HG02885 (cell line): ENCODE data around the gene FOSL2.

Experiments used
- ATAC-seq: cut with Tn5 transposase; IDR thresholded peaks from one replicate; pipeline ENCODE4 v1.9.1; 2021; ENCODE audit warnings: mild to moderate bottlenecking; ENCODE audit not compliant: unreplicated experiment, poor library complexity

Gene FOSL2

DNA sequence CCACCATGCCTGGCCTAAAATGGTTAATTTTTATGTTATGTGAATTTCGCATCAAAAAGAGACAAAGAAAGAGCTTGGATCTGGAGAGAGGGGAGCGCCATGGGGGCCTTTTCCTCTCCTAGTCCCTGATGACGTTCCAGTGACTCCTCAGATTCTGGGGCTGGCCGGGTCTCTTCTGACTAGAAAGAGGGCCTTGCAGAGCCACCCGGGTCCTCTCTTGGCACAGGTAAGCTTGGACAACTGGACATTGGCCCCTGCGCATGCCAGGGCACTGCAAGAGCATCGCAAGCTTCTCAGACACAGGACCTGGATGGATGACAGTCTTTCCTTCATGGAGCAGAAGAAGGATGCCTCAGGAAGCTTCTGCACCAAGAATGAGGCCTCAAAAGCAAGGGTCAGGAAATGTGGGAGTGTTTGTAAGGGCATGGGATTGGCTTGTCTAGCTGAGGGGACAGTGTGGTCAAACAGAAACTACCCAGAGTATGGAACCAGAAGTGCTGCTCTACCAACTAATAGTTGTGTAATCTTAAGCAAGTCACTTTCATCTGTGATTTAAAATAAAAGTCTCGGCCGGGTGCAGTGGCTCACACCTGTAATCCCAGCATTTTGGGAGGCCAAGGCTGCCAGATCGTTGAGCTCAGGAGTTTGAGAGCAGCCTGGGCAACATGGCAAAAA lies 35.2 kb downstream of the FOSL2 start:
- ATAC-seq = no peak

DNA sequence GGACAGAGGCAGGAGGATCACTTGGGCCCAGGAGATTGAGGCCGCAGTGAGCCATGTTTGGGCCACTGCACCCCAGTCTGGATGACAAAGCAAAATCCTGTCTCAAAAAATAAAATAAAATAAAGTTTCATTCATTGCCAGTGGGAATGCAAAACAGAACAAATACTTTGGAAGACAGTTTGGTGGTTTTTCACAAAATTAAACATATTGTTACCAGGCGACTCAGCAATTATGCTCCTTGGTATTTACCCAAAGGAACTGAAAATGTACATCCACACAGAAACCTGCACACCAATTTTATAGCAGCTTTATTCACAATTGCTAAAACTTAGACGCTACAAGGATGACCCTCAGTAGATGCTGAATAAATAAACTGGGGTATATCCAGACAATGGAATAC lies 35.8 kb downstream of the FOSL2 start:
- no peak for ATAC-seq

DNA sequence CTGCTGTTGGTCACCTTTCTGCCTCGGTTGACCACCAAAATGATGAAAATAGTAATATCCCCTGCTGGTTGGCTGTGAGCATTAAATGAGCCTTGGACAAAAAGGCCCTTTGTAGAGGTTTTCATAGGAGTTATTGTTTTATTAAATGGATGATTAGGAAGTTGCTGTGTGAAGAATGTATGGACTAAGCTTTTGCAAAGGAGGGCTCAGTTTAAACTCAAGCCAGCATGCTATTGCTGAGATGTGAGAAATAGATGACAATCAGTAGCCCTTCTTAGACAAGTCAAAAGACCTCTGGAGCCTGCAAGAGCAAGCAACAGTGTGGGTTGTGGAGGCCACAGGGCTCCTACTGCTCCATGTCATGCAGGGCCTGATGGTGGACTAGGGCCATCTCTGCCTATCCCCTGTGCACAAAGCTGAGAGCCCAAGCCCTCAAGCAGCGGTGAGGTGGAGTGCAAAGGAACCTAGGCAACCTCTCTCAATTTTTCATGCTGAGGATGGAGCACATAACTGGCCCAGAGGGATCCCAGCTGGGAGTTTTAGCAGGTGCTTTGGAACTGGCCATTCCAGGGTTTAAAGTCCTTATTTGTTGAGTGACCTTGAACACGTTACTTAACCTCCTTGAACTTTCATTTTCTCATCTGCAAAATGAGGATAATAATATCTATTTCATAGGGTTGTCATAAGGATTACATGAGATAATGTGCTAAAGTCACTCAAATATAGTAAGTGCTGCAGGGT lies 37.1 kb downstream of the FOSL2 start:
- no peak for ATAC-seq

DNA sequence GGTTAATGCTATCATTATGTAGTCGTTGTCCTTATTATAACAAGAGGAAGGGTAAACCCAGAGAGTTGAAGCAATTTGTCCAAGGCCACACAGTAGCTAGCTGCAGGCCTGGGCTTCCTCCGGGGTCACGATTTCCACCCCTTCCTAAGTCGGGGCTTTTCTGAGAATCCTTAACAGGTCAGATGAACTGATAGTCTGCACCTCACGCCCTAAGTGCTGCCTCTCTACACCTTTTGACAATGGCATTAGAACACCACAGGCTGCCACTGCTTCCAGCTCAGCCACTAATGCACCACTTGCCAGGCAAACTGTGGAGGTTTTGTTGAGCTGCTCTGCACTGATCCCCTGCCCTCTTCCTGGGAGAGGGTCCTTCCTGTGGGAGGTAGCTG lies 37.7 kb downstream of the FOSL2 start:
- no peak for ATAC-seq

DNA sequence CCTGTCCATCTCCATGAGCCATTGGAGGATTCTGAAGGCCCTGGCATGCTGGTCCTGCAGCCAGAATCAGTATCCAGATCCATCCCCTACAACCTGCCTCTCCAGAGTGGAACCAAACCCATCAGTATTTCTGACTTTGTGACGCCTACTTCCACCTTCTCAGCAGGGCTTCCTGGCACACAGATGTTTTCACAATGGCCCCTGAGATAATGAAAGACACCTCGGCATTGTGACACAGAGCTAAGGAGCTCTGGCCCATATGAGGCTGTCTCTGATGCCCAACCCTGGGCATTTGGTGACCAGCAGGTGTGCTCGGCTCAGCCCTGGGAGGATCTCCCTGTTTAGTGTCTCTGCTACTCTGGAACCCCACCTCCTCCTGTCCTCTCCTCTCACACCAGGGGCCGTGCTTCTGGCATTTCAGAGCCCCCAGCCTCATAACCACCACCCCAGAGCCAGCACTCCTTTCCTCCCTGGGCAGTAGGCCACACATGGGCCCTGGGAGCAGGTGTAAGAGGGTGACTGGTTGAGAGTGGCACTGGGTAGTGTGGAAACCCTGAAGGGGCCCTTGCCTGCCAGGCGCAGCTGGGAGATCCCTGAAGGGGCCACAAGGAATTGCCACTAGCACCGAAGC lies 38.2 kb downstream of the FOSL2 start:
- ATAC-seq = no peak

DNA sequence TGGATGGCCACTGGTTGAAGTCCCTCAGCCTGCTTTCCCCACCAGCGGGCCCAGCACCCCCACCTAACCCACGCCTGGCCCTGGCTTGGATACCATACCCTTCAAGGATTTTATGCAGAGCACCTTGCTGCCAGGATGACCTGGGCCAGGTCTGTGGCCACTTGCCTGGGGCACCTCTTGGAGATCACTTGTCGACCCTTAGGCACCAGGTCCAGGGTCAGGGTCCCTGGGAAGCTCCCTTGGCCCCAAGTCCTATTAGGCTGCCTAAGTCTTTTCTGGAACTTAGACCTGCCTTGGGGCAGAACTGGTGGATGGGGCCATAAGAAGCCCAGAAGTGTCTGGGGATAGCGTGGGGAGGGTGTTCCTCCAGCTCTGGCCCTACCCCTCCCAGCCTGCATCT lies 39.1 kb downstream of the FOSL2 start:
- ATAC-seq = no peak

DNA sequence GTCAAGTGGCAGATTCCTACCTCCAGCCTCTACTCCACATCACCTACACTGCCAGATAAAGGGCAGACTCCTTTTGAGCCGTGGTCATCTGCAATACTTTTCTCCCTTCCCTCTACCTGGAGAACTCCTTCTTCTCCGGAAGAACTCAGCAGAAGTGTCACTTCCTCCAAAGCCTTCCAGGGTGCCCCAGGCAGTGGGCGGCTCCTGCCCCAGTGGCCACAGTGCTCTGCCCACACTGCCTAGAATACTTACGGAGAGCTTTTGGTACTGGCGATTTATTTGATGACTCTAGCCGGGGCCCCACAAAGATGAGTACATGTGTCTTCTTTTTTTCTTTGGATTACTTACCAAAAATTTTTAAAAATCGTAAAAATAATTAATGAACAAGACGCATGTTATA lies 39.7 kb downstream of the FOSL2 start:
- ATAC-seq = no peak

DNA sequence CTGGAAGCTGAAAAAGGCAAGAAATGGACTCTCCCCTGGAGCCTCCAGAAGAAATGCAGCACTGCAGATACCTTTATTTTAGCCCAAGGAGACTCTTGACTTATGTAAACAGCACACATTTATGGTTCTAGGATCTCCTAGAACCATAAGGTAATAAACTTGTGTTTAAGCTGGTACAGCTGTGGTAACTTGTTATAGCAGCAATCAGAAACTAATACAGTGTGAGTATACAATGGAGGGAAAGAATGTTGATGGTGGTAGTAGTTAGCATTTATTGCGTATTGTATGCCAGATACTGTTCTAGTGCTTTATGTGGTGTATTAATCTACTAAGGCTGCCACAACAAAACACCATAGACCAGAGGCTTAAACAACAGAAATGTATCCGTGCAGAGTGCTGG lies 40.6 kb downstream of the FOSL2 start:
- ATAC-seq = no peak

DNA sequence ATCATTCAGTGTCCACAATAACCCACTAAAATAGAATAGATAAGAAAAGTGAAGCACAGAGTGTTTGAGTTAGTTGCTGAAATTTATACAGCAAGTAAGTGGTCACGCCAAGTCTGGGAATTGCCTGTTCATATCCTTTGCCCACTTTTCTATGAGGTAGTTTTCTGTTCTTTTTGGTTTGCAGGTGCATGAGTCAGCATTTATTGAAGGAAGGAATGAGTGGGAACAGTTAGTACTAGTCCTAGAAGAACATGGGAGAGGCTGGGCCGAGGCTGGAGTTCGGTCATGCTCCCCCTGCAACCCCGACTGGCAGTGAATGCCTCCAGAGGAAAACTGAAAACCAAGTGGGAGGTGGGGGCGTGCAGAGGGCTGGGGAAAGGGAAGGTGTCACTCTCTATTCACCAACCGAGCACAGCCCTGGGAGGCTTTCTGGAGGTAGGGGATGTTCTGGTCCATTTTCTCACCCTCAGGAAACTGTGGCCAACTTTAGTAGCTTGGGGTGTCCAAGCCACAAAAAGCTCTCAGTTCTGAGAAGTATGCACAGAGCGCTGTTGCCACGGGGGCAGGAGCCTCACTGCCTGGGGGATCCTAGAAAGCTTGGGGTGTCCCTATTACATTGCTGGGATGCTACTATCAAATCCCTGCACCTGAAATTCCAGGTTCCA lies 41.4 kb downstream of the FOSL2 start:
- ATAC-seq = no peak

DNA sequence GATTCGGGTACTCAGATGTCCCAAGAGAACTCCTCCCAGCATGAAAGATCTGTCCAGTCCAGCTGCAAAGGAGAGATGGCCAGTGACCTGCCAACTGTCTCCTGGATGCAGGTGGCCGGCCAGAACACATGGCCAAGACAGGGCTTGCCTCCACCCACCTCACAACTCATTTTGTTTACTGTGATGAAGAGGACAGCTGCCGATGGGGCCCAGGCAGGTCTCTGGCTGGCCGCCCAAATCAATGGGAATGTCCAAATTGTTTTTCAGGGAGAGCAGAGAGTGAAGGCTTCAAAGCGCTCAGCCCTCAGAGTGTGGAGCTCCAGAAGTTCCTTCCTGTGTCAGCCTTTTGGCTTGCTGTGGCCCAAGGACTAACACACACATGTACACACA lies 41.9 kb downstream of the FOSL2 start:
- no peak for ATAC-seq

DNA sequence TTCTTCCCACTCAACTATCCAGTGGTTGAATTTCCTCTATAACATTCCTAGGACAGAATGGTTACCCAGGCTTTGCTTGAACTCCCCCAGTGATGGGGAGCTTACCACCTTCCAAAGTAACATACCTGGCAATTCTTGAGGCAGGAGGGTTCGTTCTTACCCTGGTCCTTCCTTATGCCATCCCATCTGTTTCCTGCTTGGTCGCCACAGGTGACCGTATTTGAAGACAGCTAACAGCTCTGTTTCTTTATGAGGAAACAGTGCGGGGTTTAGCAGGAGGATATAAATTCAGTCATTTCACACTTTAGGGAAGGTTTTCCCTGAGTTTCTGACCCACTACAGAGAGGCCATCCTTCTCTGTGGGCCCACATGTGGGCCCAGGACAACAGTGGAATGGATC lies 42.6 kb downstream of the FOSL2 start:
- no peak for ATAC-seq

DNA sequence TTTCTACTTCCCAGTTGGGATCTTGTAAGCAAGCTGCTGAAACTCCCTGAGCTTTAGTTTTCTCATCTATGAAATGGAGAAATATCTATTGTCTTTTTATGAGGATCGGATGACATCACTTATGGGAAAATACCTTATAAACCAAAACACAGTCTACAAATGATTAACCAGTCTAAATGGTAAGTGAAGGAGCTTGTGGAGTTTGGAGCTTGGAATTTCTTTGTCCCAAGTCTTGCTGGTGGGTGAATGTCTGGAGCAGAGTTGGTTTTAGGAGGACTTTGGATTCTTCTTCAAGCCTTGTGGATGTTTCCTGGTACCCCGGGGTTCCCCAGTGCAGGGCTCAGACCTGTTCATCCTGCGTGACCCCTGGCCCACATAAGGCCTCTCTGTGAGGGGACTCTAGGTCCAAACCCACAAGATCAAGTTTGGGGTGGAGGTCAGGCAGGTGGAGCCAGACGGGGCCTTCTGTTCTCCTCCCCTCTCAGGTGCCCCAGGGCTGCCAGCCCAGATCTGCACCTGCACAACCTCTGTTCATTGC lies 43.2 kb downstream of the FOSL2 start:
- no peak for ATAC-seq

DNA sequence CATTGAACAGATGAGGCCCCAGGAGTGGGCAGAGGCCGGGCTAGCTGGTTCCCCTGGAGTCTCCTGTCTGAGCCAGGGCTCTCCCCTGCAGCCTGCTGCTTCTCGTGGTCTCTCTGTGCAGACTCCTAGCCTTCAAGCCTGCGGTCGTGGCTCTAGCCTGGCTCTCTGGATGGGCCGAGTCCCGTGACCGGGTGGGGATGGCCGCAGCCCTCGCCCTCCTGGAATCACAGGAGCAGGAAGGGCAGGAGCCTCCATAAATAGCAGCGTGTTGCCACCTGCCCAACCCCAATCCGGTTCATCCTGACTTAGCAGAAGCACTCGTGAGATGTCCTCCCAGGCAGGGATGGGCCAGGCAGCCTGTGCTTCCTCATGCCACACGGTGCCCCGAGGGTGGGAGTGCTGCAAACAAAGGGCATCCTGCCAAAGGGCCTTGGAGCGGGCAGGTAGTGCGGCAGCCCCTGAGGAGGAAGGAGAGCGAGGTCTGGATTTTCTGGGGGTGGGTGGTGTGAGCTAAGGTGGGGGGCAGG lies 43.9 kb downstream of the FOSL2 start:
- no peak for ATAC-seq

DNA sequence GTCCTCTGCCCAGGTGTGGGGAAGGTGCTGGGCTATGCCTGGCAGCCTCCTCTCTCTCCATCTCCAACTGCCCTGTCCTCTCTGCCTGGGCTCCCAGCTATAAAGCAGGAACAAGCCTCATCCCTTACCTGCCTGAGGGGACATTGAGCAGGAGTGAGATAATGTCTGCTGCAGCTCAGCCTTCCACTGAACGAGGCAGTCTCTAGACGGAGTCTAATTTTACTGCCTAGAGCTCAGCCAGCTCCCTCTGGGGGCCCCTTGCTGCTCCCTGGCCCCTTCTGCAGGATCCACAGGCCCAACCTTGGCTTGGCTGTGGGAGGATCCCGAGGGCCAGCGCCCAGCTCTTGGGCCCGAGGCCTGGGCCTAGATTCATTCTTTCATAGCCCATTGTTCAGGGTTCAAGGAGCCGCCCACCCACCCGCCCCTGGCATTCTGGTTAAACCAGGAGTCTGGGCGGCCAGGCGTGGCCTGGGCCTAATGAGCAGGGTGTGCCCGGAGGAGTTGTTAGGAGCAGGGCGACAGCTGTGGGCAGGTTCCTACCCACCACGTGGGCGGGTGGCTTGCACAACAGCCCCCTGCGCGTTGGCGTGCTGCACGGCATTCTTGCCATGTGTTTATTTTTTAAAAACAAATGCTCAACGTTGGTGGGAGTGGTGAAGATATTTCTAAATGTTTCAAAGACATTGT lies 44.6 kb downstream of the FOSL2 start:
- no peak for ATAC-seq

DNA sequence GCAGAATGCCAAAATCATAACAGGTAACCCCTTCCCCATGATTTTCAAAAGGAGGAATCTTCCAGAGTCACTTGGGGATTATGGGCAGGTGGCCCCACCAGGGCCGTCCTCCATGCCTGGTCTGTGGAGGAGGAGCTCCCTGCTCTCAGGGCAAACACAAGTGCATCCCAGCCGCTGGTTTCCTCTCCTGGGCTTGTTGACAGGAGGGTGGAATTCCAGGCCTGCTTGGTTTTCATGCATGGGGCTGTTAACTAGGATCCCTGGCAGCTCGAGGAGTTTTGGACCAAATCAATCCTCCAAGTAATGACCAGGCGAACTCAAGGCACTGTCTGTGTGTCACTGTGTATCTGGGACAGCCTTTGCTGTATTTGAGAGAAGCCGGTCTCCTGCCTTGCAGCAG lies 45.3 kb downstream of the FOSL2 start:
- no peak for ATAC-seq

DNA sequence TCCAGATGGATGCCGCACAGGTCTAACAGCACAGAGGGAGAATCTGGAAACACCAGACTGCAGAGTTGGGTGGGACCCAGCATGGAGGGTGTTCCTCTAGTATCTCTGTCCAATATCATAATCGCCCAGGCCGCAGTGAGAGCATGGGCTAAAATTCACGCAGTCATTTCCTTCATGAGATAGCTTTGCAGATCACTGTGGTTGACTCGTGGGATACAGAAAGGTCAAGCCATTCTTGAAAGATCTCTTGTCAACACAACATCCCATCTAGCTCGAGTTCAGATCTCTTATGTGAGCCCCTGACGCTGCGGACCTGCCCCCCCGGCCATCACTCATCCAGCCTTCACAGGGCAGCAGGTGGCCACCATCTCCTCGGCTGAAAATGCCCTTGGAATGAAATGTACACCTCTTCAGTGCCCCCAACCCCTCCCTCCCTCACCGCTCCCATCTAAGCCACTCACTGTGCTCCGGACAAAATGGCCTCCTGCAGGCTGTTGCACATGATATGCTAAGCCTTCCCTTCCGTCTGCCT lies 45.9 kb downstream of the FOSL2 start:
- no peak for ATAC-seq

DNA sequence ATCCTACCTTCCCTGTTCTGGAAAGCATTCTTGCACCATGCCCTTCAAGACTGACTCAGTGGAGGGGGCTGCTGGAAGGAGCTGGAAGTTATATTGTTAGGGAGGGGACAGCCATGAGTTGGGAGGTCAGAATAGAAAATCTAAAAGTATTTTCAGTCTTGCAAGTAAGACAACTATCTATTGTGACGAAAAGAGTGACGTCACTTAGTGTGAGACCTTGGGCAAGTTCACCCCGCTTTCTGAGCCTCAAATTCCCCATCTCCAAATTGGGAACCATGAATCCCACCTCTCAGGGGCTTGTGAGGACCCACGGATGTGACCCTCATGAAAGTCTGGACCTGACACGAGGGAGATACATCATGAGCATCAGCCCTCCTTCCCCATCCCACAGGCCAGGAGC lies 46.5 kb downstream of the FOSL2 start:
- ATAC-seq = no peak

DNA sequence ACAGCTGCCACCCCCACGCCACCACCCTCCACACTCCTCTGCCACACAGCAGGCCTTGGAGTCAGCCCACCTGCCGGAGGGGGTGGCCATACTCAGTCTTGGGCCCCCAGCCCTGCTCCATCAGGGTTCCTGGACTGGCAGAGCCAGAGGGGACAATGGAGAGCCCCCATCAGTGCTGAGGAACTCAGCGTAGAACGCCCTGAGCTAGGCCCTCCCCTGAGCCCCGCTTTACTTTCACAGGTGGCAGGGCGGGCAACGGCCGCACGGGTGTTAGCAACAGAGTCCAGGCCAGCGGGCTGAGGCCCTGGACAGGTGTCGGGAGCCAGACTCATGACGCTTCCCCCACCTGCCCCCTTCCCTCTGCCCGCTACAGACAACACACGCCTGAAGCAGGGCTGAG lies 47.1 kb downstream of the FOSL2 start:
- ATAC-seq = no peak

DNA sequence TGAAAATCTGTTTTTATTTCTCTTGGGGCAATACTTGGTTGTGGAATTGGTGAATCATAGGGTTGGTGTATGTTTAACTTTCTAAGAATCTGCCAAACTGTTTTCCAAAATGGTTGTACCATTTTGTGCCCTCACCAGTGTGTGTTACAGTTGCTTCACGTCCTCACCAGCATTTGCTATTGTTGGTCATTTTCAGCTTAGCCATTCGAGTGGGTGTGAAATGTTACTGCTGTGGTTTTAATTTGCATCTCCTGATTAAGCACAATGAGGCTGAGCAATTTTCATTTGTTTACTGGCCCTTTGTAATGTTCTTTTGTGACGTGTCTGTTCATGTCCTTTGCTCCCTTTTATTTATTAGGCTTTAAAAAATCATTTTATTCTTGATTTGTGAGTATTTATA lies 49.7 kb downstream of the FOSL2 start:
- no peak for ATAC-seq

DNA sequence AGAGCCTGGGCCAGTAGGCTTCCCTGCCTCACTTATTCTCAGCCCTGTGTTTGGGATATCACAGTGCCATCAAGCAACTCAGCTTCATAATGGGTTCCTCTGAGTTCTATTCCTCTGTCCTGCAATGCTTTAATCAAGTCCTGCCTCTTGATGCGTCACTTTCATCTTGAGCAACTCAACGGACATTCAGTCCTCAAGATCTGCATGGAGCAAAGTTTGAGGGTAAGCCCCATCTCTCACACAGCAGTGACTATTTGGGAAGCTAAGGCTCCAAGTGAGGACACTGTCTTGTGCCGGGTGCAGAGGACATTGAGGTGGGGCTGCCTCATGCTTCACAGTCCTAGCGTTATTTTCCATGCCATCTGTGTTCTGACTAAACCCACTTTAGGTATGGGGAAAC lies 52.3 kb downstream of the FOSL2 start:
- ATAC-seq = no peak
